Hippocampal formation (tissue), 2 donors: Measurements from ENCODE around the gene ARG2.

Source experiments
- DNase-seq, 2 donors: peaks; one replicate each; lab custom pipeline; 2025; lab: John Stamatoyannopoulos, UW

Gene ARG2

DNA sequence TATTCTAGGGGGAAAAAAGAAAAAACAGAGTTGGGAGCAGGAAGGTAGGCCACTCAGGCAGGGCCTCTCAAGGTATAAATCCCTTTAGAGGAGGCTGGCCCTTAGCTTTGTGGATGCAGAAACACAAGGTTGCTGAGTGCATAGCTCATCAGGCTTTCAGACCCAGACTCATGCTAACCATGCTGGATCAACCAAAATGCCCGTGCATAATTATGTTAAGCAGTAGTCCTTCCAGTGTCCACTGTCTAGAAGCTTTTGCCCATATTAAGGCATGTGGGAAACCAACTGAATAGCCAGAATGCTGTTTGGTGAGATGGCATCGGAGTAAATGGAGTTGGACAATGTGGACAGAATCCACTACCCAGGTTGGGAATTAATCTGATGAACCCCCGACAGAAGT is 18.9 kb downstream of the ARG2 start:
- DNase-seq, result no peak

DNA sequence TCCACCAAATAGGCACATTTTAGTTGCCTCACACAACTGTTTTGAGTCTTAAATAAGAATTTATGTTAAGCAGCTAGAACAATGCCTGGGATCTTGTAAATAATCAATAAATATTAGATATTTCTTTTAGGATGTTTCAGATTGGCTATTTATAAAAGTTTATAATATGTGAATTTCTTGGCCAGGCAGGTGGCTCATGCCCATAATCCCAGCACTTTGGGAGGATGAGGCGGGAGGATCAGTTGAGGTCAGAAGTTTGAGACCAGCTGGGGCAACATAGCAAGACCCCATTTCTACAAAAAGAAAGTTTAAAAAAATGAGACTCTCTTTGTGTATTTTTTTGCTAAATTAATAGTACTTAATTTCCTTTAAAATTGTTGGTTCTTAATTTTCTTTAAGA is 21.8 kb downstream of the ARG2 start:
- no peak for DNase-seq

DNA sequence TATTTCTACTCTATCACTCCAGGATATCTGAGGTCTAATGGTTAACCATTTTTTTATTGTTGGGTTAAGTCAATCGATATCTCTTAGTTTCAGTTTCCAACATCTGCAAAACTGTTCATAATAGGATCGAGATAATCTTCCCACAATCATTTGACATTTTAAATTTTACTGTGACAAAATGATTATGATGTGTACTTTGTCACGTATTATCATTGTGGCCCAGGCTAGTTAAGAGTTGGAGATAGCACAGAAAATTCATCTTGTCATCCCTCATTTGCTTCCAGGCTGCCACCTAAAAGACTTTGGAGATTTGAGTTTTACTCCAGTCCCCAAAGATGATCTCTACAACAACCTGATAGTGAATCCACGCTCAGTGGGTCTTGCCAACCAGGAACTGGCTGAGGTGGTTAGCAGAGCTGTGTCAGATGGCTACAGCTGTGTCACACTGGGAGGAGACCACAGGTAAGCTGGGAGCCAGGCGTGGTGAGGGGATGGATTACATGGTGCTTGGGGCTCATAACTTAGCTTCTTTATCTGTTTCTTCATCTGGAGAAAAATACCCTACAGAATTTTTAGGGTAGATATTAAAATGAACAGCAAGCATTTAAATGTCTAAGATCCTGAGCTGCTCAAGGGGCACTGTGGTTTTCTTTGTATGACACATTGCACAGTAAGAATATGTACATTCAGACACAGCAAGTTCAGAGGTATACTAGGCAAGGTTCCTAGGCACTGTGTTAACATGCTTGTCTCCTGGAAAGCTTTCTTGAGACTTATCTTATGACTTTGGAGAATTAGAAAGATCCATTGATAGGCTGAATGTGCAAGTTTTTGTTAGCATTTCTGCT is 22.4 kb downstream of the ARG2 start:
- DNase-seq, result no peak

DNA sequence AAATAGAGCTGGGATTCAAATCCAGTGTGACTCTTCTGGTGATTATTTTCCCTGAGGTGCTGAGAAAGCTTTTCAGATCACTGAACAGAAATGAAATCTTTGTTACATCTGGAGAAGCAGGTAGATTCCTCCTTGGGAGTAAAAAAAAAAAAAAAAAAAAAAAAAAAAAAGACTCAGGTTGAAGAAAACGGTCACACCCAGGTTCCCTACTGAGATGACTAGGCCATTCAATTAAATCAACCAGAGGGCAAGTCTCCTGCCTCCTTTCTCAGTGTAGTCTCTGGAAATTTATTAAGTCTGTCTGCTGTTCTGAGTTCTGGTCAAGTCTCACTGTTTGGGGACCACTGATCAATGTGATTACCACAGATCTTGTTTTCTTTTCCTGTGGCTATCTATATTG is 24.0 kb downstream of the ARG2 start:
- DNase-seq, result no peak

DNA sequence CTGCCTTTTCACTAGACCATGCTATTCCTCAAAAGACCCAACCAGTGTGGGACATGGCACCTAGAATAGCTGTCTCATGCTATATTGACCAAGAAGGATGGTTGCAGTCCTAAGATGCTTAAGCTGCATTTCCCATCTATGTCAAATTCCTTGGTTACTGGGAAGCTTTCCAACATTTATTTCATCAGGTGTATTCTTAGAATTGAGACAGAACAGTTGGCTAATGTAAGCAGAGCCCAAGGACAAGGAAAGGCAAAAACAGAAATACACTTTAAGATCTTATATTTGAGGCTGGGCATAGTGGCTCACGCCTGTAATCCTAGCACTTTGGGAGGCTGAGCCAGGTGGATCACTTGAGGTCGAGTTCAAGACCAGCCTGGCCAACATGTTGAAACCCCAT is 24.7 kb downstream of the ARG2 start:
- no peak for DNase-seq

DNA sequence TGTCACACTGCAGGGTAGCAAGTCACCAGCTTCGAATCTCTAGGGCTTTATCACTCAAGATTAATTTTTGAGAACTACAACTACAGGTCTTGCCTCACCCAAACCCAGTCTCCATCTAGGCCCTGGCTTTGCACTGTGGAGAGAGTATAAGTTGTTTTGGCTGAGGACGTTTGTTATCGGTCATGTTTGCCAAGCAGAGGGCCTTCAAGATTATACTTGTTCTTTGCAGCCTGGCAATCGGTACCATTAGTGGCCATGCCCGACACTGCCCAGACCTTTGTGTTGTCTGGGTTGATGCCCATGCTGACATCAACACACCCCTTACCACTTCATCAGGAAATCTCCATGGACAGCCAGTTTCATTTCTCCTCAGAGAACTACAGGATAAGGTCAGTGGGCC is 25.7 kb downstream of the ARG2 start:
- no peak for DNase-seq

DNA sequence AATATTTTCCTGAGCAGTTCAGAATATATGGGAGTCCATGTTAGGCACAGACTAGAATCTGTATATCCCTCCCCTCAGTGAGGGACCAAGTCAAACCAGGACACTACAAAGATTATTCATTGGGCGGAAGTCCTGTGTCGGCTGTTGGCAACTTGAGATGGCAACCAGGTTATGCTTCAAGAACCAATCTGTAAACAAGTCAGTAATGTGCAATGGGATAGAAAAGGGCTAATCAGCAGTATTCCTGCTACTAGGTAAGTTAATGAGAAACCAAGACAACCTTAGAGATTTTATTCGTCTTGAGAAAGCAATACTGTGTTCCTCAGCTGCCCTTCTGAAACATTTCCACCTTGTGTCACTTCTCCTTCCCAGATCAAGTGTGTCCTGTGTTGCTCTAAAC is 26.4 kb downstream of the ARG2 start:
- no peak for DNase-seq

DNA sequence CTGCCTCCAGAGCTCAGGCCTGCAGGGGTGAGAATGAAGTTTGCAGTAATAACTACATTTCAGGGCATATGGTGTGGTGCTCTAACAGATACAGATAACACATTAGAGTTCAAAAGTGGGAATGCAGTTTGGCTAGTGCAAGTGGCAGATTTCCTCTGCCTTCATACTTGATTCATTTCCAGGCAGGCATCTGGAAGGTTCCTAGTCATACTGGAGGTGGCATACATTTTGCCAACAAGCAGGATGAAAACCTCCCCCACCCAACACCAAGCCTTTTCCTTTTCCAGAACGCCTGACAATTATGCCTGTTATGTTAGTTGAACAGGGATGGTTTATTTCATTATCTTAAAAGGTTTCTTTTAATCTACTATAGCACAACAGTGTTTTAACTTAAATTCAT is 30.4 kb downstream of the ARG2 start:
- peak in 1 of 2 donors; percentile 38 for DNase-seq

DNA sequence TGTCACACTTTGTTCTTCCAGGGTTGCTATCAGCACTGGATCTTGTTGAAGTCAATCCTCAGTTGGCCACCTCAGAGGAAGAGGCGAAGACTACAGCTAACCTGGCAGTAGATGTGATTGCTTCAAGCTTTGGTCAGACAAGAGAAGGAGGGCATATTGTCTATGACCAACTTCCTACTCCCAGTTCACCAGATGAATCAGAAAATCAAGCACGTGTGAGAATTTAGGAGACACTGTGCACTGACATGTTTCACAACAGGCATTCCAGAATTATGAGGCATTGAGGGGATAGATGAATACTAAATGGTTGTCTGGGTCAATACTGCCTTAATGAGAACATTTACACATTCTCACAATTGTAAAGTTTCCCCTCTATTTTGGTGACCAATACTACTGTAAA is 31.0 kb downstream of the ARG2 start:
- DNase-seq, result no peak

DNA sequence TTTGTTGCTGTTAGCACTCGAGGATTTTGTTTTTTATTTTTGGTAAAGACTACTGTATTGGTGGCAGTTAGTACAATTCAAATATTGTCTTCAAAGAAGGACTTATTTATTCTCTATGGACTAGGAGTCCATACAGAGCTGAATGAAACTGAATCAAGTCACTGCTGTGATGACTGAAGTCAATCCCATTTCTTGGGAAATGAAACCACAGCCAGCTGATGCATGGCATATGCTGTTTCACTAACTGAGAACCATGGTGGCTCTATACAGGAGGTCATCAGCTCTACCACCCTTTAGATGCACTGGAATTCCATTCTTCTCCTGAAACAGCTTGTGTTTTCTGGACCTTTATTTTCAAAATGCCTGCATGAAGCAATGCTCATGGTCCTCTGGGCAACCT is 32.5 kb downstream of the ARG2 start:
- DNase-seq, result no peak

DNA sequence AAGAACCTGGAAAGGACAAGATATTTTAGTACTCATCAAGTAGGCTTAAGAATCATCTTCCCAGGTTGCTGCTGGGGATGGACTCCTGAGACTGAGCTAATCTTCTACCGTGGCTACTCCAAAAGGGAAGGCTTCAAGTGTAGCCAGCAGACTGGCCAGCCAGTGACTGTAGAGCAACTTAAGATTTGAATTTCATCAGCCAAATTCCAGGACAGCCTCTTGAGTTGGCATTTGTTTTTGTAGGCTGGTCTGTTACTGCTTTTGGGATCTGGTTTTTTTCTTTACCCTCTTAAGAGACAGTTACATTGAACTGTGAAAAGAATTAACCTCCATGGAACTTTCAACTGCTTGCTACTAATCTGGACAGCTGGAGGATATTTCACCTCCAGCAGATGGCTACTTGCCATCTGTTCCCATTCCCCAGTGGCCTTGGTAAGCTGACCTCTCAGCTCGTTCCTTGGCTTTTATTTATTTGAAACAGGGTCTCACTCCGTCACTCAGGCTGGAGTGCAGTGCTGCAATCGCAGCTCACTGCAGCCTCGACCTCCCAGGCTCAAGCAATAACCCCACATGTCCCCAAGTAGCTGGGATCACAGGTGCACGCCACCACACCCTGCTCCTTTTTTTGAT is 34.0 kb downstream of the ARG2 start:
- DNase-seq, result no peak

DNA sequence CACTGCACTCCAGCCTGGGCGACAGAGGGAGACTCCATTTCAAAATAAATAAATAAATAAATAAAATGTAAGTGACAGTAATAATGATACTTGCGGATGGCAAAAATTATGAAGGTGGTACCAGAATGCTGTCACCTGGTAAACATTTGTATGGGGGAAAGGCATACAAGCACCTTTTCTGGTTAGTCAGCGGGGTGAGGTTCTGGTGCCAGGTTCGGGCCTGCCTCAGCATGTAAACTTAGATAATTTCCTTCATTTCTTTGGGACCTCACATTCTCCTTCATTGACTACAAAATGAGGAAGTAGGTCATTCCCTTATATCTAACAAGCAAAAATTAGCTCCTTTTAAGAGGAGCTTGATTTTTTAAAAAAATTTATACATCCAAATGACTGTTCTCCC is 43.9 kb downstream of the ARG2 start:
- DNase-seq, result no peak

DNA sequence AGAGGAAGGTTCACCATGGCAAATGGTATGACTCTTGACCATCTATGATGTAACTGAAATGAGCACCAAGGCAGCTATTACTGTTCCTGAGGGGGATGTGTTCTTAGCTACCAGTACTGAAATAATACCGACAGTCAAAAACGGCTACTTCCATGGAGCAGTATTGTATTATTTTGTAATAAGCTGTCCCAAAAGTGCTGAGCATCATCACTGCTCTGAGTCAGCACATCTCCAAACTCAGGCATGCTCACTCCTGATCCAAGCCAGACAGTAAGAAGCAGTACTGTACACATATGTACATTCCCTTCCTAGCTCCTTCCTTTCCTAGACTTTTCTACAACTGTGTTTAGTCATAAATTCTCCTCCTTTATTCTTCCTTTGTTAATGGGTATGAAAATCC is 46.1 kb downstream of the ARG2 start:
- no peak for DNase-seq

DNA sequence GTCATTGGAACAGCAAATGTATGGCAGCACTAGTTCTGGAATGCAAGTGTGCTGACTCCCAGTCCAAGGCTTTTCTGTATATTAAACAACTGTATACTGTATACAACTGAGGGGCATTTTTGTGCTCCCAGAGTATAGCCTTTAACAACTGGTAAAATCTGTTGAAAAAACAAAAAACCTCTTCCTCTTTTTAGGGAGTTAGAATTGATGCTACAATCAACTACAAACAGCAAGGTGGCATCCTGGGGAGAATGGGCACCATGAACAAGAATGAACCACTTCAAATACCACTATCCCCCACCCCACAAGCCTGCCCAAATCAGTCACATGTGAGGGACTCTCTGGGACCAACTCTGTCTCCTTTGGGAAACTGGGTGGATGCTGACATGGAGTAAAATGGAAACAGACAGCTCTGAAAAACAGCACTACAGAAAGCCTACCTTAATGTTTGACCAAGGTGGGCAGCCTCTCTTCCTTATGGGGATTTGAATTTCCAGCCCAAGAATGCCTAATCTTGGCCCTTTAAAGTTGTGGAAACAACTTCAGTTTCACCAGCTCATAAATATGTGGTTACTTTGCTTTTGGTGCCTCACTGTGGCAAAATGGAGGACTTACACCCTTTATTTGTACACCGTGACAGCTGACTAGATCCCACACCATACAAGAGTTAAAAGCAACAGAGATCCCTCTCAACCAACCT is 47.2 kb downstream of the ARG2 start:
- peak in 1 of 2 donors; percentile 51 for DNase-seq

DNA sequence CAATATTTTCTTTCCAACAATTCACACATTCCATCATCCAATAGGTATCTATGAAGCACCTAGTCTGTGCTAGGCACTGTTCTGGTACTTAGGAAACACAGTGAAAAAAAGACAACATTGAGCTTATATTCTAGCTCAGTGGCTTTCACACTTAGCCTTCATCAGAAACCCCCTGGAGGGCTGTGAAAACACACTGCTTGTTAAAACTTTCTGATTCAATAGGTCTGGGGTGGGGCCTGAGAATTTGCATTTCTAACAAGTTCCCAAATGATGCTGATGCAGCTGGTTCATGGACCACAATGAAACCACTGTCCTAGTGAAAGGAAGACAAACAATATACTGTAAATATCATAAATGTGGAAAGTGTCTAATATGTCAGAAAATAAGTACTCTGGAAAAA is 48.8 kb downstream of the ARG2 start:
- DNase-seq, result no peak

DNA sequence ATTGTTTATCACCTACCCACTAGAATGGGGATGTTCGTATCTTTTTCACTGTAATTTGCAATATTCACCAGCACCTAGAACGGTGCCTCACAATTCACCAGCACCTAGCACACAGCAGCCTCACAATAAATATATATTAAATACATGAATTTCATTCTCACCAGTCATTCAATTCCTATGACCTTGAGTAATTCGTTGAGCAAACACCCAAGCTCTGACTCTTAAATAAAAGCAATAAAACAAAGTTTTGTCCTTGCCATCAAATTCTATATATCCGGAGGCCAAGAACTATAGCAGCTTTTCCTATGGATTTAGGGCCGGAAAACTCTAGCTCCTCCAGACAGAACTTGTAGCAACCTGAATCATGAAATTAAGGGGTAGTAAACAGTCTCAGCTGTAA is 53.7 kb downstream of the ARG2 start:
- no peak for DNase-seq

DNA sequence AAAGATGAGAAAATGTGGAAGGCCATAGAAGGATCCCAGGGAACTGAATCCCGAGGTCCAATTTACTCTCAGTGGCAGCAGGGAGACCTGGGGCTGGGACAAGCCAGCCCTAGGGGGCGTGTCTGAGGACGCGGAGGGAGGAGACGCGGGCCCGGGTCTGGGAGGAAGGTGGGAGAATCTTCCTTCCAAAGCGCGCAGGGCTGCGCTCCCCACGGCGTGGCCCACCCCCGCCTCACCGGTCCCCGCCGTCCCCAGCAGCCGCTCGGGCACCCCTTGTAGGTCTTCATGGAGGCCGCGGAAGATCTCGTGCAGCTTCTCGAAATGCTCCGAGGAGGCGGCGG is 54.4 kb downstream of the ARG2 start:
- DNase-seq, result peak; percentile 40 to 59

DNA sequence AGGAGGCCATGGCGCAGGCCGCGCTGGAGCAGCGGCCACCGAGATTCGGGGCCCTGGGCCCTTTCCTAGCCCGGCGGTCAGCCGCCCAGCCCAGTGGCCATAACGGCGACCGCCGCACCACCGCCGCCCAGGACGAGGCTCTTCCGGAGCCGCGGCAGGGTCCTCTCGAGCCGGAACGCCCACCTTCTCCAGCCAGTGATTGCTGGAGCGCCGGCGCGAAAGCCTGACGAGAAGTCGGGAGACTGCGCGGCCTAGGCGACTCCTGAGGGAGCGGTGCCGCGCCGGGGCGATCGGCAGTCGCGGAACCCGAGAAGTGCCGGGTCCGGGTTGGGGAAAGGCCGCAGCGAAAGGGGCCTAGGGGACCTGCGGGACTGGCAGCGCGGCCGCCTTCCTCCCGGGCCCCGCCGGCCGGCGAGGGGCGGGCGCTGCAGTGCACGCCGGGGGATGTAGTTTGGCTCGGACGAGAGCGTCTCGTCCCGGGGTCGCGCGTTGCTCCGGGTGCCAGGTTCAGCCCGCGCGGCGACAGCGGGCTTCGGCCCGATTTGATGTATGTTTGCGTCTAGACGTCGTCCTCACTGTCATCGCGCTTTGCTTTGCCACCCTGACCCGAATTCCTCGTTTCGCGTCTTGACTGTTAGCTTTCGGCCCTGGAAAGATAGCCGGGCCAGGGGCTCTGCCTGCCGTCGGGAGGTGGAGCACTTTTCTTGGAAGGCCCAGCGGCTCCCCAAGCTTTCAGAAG is 54.9 kb downstream of the ARG2 start, which contains the start of gene VTI1B:
Gene VTI1B, minus strand, starts transcription at position 153 of the 739 bp plus-strand sequence. Its CDS starts 143 bp downstream, at position 10.
- DNase-seq, result peak; percentile 81 to 82

DNA sequence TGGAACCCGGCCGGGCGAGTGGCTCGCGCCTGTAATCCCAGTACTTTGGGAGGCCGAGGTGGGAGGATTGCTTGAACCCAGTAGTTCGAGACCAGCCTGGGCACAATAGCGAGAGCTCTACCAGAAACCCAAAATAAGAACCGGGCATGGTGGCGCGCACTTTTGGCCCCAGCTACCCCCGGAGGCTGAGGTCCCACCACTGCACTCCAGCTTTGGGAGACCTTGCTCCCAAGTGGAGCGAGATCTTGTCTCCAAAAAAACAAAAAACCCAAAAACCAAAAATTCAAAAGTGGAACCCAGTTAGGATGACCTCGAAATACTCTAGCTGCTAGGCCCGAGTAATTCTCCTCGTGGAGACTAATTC is 55.5 kb downstream of the ARG2 start:
- no peak for DNase-seq

DNA sequence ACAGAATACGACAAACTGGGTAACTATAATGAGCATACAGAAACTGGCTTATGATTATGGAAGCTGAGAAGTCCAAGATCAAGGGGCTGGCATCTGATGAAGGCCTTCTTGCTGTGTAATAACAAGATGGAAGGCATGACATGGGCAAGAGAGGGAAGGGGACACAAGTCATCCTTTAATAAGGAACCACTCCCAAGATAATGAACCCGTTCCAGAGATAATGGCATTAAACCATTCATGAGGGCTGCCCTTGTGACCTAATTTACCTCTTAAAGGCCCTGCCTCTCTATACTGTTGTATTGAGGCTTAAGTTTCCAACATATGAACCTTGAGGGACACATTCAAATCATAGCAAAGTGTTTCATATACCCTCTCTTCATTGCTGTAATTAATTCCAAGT is 59.3 kb downstream of the ARG2 start:
- DNase-seq, result no peak

DNA sequence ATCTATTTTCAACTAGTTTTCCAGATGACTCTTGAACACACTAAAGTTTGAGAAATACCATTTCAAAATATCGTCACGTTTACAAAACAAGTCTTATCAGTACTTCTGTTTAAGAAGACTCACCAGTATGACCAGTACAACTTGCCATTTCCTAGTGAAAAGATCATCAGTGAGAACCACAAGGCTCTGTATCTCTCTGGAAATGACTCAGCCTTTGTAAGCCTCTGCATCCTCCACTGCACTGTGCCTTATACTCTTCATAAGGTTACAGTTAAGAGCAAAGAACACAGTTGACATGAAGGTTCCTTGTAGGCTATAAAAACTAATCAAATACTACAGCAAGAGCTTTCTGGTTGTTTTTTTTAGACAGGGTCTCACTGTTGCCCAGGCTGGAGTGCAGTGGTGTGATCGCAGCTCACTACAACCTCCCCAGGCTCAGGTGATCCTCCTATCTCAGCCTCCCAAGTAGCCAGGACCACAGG is 60.4 kb downstream of the ARG2 start:
- no peak for DNase-seq

DNA sequence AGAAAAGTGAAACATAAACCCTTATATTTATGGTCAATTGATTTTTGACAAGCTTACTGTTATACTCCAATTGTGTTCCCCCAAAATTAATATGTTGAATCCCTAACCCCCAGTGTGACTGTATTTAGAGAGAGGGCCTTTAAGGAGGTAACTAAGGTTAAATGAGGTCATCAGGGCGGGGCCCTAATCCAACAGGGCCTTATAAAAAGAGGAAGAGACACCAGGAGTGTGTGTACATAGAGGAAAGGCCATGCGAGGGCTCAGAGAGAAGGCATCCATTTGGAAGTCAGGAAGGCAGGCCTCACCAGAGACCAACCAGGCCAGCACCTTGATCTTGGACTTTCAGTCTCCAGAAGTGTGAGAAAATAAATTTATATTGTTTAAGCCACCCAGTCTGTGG is 61.2 kb downstream of the ARG2 start:
- no peak for DNase-seq
